Muscle of arm (tissue), 14 donors: Measurements from ENCODE around the gene PRAMEF26. TPM values are rescaled to one million over a fixed set of nuclear protein-coding genes. Genes with fewer than 3 reads are reported as not detected.
"Not testable (repeated sequence)": the region's sequence is repeated elsewhere in the genome, so short reads cannot be mapped to it uniquely, and the experiment has no call there.

Source experiments
- DNase-seq: peaks from one replicate; pipeline ENCODE4 v3.0.0-alpha.2; 2013
- long read RNA-seq, 11 donors: transcript quantifications; one replicate each; lab custom pipeline, GENCODE V29; 2026
- polyA plus RNA-seq, 12 donors: library from polyadenylated mRNA; unstranded; fragments of 120-200 nt; gene quantifications; one replicate each; pipeline ENCODE4 v1.2.1, GENCODE V29; 2013; ENCODE audit not compliant: insufficient read length in 12 of 12

The PRAMEF26 gene
- not detected for polyA plus RNA-seq
- long read RNA-seq, donor 1, result 0 reads
- long read RNA-seq, donor 2, result 0 reads
- long read RNA-seq, donor 3, result 0 reads
- long read RNA-seq, donor 4, result 0 reads
- long read RNA-seq, donor 5, result 0 reads
- long read RNA-seq, donor 6, result 0 reads
- long read RNA-seq, donor 7, result 0 reads
- long read RNA-seq, donor 8, result 0 reads
- long read RNA-seq, donor 9, result 0 reads
- long read RNA-seq, donor 10, result 0 reads
- long read RNA-seq, donor 11, result 0 reads

GRCh38 chr1:13155909-13156308 lies at the start of gene PRAMEF26:
TSS of gene PRAMEF26 (minus strand) at chr1:13156009. CDS start at chr1:13153095, 2,914 bp downstream.
- not testable (repeated sequence) for DNase-seq

- DNase-seq, result not testable (repeated sequence)
Measured at GRCh38 chr1:13201309-13201708, 45.5 kb upstream of the PRAMEF26 start, which contains the start of gene PRAMEF13. TSS of gene PRAMEF13 (minus strand) at chr1:13201409. CDS start at chr1:13199589, 1,820 bp downstream.

- DNase-seq, result not testable (repeated sequence)
Measured at GRCh38 chr1:13171548-13171947, 15.7 kb upstream of the PRAMEF26 start, which contains the start of gene PRAMEF9. TSS of gene PRAMEF9 (plus strand) at chr1:13171848. CDS start at chr1:13175281, 3,433 bp downstream.

GRCh38 chr1:13165531-13165930 lies 9.7 kb upstream of the PRAMEF26 start, which contains the start of gene HNRNPCL4:
TSS of gene HNRNPCL4 (minus strand) at chr1:13165631. CDS start at chr1:13165467, 164 bp downstream.
- not testable (repeated sequence) for DNase-seq

- not testable (repeated sequence) for DNase-seq
Measured at GRCh38 chr1:13116754-13117153, 39.1 kb downstream of the PRAMEF26 start, which contains the start of gene HNRNPCL2. TSS of gene HNRNPCL2 (minus strand) at chr1:13116854. CDS start at chr1:13116400, 454 bp downstream.

Other genes starting within 250 kb of the PRAMEF26 start
- gene PRAMEF7, start 239.4 kb downstream of the PRAMEF26 start, polyA plus RNA-seq, result not detected
- not detected for gene PRAMEF6, start 208.4 kb downstream of the PRAMEF26 start, polyA plus RNA-seq
- not detected for gene PRAMEF27, start 99.4 kb downstream of the PRAMEF26 start, polyA plus RNA-seq
- gene HNRNPCL3, start 95.2 kb downstream of the PRAMEF26 start, polyA plus RNA-seq, result not detected
- gene PRAMEF25, start 85.2 kb downstream of the PRAMEF26 start, polyA plus RNA-seq, result not detected
- under 1 TPM in 1 of 12 donors, not detected in 11; 0.34 TPM for gene HNRNPCL2, start 39.2 kb downstream of the PRAMEF26 start, polyA plus RNA-seq
- under 1 TPM in 1 of 12 donors, not detected in 11; 0.24 TPM for gene HNRNPCL4, start 9.6 kb upstream of the PRAMEF26 start, polyA plus RNA-seq
- gene PRAMEF9, start 15.8 kb upstream of the PRAMEF26 start, polyA plus RNA-seq, result not detected
- gene PRAMEF13, start 45.4 kb upstream of the PRAMEF26 start, polyA plus RNA-seq, result not detected
- not detected for gene PRAMEF18, start 70.1 kb upstream of the PRAMEF26 start, polyA plus RNA-seq
- not detected for gene PRAMEF5, start 98.2 kb upstream of the PRAMEF26 start, polyA plus RNA-seq
- not detected for gene PRAMEF8, start 129.1 kb upstream of the PRAMEF26 start, polyA plus RNA-seq
- gene PRAMEF33, start 147.5 kb upstream of the PRAMEF26 start, polyA plus RNA-seq, result not detected
- not detected for gene PRAMEF15, start 159.6 kb upstream of the PRAMEF26 start, polyA plus RNA-seq
- not detected for gene PRAMEF14, start 191.1 kb upstream of the PRAMEF26 start, polyA plus RNA-seq
- gene PRAMEF19, start 215.9 kb upstream of the PRAMEF26 start, polyA plus RNA-seq, result not detected
- gene PRAMEF17, start 233.6 kb upstream of the PRAMEF26 start, polyA plus RNA-seq, result not detected